WTC11 (cell line): ENCODE data around the gene CAPZB. TPM values are rescaled to one million over a fixed set of nuclear protein-coding genes. Genes with fewer than 3 reads are reported as not detected.
"Not testable (repeated sequence)": the region's sequence is repeated elsewhere in the genome, so short reads cannot be mapped to it uniquely, and the experiment has no call there.

Experiments
- ATAC-seq: fragments of 200-7000 bp; cut with Tn5 transposase; 2 replicates; pipeline ENCODE4 v1.10.0; 2021; ENCODE audit warnings: mild to moderate bottlenecking, moderate library complexity
- CTCF ChIA-PET: fragments of 300-600 bp; sonication (Branson Sonifier 250); formaldehyde crosslinking; loops from one replicate; lab custom pipeline; 2021; ENCODE audit warnings: antibody characterized with exemption; lab: Charles Lee
- POLR2A ChIA-PET: fragments of 350-600 bp; sonication (Branson Sonifier 250); formaldehyde crosslinking; loops from one replicate; lab custom pipeline; 2021; ENCODE audit warnings: antibody characterized with exemption; lab: Charles Lee
- DNase-seq: peaks from one replicate; pipeline ENCODE4 v3.0.0; 2021; ENCODE audit warnings: low spot score
- H3K27ac Mint-ChIP-seq: 2 replicates; pipeline ENCODE4 v1.8.0; 2021; ENCODE audit warnings: mixed read lengths
- H3K27me3 Mint-ChIP-seq: 2 replicates; pipeline ENCODE4 v1.8.0; 2021; ENCODE audit warnings: low read depth, mild to moderate bottlenecking, moderate library complexity, mixed read lengths
- H3K36me3 Mint-ChIP-seq: 2 replicates; pipeline ENCODE4 v1.8.0; 2021; ENCODE audit warnings: mixed read lengths
- H3K4me1 Mint-ChIP-seq: 2 replicates; pipeline ENCODE4 v1.8.0; 2022; ENCODE audit warnings: mixed read lengths
- H3K4me3 Mint-ChIP-seq: 2 replicates; pipeline ENCODE4 v1.8.0; 2021; ENCODE audit warnings: mild to moderate bottlenecking, moderate library complexity, mixed read lengths
- H3K9me3 Mint-ChIP-seq: 2 replicates; pipeline ENCODE4 v1.8.0; 2021; ENCODE audit warnings: mixed read lengths
- ATF6 ChIP-seq: sonication (generic); formaldehyde crosslinking; IDR thresholded peaks from 2 replicates; pipeline ENCODE4 v1.8.1; 2023; ENCODE audit warnings: mild to moderate bottlenecking, missing genetic modification reagents
- CREM ChIP-seq: sonication (generic); formaldehyde crosslinking; IDR thresholded peaks from 2 replicates; pipeline ENCODE4 v1.8.1; 2022; ENCODE audit warnings: mild to moderate bottlenecking, missing genetic modification reagents, moderate library complexity
- EMX1 ChIP-seq: fragments of 250-450 bp; sonication (Bioruptor Pico); IDR thresholded peaks from 2 replicates; pipeline ENCODE4 v1.8.0; 2021; ENCODE audit warnings: mild to moderate bottlenecking
- ESRRA ChIP-seq: sonication (generic); formaldehyde crosslinking; IDR thresholded peaks from 2 replicates; pipeline ENCODE4 v1.8.1; 2022; ENCODE audit warnings: mild to moderate bottlenecking, missing genetic modification reagents, borderline replicate concordance
- JUN ChIP-seq: sonication (generic); formaldehyde crosslinking; IDR thresholded peaks from 2 replicates; pipeline ENCODE4 v1.8.0; 2023; ENCODE audit warnings: mild to moderate bottlenecking, missing genetic modification reagents
- NFATC4 ChIP-seq: fragments of 250-450 bp; sonication (Bioruptor Pico); IDR thresholded peaks from 2 replicates; pipeline ENCODE4 v1.9.0; 2021; ENCODE audit warnings: mild to moderate bottlenecking
- SOX15 ChIP-seq: fragments of 250-450 bp; sonication (Bioruptor Pico); IDR thresholded peaks from 2 replicates; pipeline ENCODE4 v1.9.0; 2021; ENCODE audit warnings: mild to moderate bottlenecking
- TCF7 ChIP-seq: sonication (generic); formaldehyde crosslinking; IDR thresholded peaks from 2 replicates; pipeline ENCODE4 v1.8.0; 2022; ENCODE audit warnings: mild to moderate bottlenecking, low read depth, missing genetic modification reagents, moderate library complexity
- ZNF138 ChIP-seq: sonication (generic); formaldehyde crosslinking; conservative IDR thresholded peaks from 2 replicates; pipeline ENCODE4 v1.8.1; 2022; ENCODE audit warnings: mild to moderate bottlenecking, moderate library complexity, missing genetic modification reagents
- ZNF219 ChIP-seq: sonication (generic); formaldehyde crosslinking; IDR thresholded peaks from 2 replicates; pipeline ENCODE4 v1.8.0; 2023; ENCODE audit warnings: missing genetic modification reagents, mild to moderate bottlenecking, borderline replicate concordance
- total RNA-seq: library from RNA; stranded (reverse); gene quantifications from 3 replicates; pipeline ENCODE4 v1.2.3, GENCODE V29; 2021
- TF ChIP-seq, protein P1 (sequence below): sonication (generic); formaldehyde crosslinking; IDR thresholded peaks from 2 replicates; pipeline ENCODE4 v1.8.1; 2022; ENCODE audit warnings: low read depth, mild to moderate bottlenecking, moderate library complexity, missing genetic modification reagents, borderline replicate concordance
- TF ChIP-seq, protein P2 (sequence below): sonication (generic); formaldehyde crosslinking; conservative IDR thresholded peaks from 2 replicates; pipeline ENCODE4 v1.8.1; 2022; ENCODE audit warnings: mild to moderate bottlenecking, missing genetic modification reagents
- TF ChIP-seq, protein P3 (sequence below): sonication (generic); formaldehyde crosslinking; IDR thresholded peaks from 2 replicates; pipeline ENCODE4 v1.8.0; 2023; ENCODE audit warnings: mild to moderate bottlenecking, missing genetic modification reagents
- TF ChIP-seq, protein P4 (sequence below): sonication (generic); formaldehyde crosslinking; IDR thresholded peaks from 2 replicates; pipeline ENCODE4 v1.8.0; 2022; ENCODE audit warnings: missing genetic modification reagents
- TF ChIP-seq, protein P5 (sequence below): sonication (generic); formaldehyde crosslinking; IDR thresholded peaks from 2 replicates; pipeline ENCODE4 v1.8.0; 2022; ENCODE audit warnings: mild to moderate bottlenecking, missing genetic modification reagents

CAPZB gene
- total RNA-seq, 1 experiment from 2014 or later = 348 TPM

GRCh38 chr1:19304081-19304480, 181.3 kb downstream of the CAPZB start:
- DNase-seq, H3K9me3 Mint-ChIP-seq, H3K4me3 Mint-ChIP-seq, H3K27me3 Mint-ChIP-seq, H3K27ac Mint-ChIP-seq, ATAC-seq, H3K4me1 Mint-ChIP-seq, POLR2A ChIA-PET: not testable (repeated sequence)
- CTCF ChIA-PET = interaction anchor here (1.5 kb wide), 1 partner anchor 350 kb away, joined by 3 read pairs; no protein-coding TSS in a partner anchor
- H3K36me3 Mint-ChIP-seq = peaks cover 48% of the 10 kb centered on the region

GRCh38 chr1:19300211-19300610, 185.1 kb downstream of the CAPZB start:
- CTCF ChIA-PET = interaction anchor here (1.2 kb wide), 1 partner anchor 31 kb away, joined by 3 read pairs; no protein-coding TSS in a partner anchor
- Mint-ChIP-seq H3K4me3 (no peak overlapping the region), H3K36me3 (peaks cover 42% of the 10 kb centered on the region)

More at GRCh38 chr1:19300211-19300610, 185.1 kb downstream of the CAPZB start:
- Mint-ChIP-seq H3K27ac (no peak overlapping the region; the same call in 1 of the 2 replicates), H3K4me1 (no peaks in the 10 kb centered on the region), H3K9me3 (peaks cover 32% of the 10 kb centered on the region), H3K27me3 (peaks cover 12% of the 10 kb centered on the region)
- POLR2A ChIA-PET = no interaction called here
- TF ChIP-seq JUN (no peak), ZNF138 (CRISPR knock-in tag) (no peak), CREM (CRISPR knock-in tag) (no peak), ATF6 (no peak), ESRRA (CRISPR knock-in tag) (no peak), SOX15 (CRISPR knock-in tag) (no peak), EMX1 (no peak), TCF7 (CRISPR knock-in tag) (no peak), ZNF219 (CRISPR knock-in tag) (no peak), NFATC4 (no peak)
- TF ChIP-seq, protein P1, sequence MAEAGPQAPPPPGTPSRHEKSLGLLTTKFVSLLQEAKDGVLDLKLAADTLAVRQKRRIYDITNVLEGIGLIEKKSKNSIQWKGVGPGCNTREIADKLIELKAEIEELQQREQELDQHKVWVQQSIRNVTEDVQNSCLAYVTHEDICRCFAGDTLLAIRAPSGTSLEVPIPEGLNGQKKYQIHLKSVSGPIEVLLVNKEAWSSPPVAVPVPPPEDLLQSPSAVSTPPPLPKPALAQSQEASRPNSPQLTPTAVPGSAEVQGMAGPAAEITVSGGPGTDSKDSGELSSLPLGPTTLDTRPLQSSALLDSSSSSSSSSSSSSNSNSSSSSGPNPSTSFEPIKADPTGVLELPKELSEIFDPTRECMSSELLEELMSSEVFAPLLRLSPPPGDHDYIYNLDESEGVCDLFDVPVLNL (CRISPR knock-in tag) = no peak
- TF ChIP-seq, protein P2, sequence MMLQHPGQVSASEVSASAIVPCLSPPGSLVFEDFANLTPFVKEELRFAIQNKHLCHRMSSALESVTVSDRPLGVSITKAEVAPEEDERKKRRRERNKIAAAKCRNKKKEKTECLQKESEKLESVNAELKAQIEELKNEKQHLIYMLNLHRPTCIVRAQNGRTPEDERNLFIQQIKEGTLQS (CRISPR knock-in tag) = no peak
- TF ChIP-seq, protein P3, sequence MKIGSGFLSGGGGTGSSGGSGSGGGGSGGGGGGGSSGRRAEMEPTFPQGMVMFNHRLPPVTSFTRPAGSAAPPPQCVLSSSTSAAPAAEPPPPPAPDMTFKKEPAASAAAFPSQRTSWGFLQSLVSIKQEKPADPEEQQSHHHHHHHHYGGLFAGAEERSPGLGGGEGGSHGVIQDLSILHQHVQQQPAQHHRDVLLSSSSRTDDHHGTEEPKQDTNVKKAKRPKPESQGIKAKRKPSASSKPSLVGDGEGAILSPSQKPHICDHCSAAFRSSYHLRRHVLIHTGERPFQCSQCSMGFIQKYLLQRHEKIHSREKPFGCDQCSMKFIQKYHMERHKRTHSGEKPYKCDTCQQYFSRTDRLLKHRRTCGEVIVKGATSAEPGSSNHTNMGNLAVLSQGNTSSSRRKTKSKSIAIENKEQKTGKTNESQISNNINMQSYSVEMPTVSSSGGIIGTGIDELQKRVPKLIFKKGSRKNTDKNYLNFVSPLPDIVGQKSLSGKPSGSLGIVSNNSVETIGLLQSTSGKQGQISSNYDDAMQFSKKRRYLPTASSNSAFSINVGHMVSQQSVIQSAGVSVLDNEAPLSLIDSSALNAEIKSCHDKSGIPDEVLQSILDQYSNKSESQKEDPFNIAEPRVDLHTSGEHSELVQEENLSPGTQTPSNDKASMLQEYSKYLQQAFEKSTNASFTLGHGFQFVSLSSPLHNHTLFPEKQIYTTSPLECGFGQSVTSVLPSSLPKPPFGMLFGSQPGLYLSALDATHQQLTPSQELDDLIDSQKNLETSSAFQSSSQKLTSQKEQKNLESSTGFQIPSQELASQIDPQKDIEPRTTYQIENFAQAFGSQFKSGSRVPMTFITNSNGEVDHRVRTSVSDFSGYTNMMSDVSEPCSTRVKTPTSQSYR (CRISPR knock-in tag) = no peak
- TF ChIP-seq, protein P4, sequence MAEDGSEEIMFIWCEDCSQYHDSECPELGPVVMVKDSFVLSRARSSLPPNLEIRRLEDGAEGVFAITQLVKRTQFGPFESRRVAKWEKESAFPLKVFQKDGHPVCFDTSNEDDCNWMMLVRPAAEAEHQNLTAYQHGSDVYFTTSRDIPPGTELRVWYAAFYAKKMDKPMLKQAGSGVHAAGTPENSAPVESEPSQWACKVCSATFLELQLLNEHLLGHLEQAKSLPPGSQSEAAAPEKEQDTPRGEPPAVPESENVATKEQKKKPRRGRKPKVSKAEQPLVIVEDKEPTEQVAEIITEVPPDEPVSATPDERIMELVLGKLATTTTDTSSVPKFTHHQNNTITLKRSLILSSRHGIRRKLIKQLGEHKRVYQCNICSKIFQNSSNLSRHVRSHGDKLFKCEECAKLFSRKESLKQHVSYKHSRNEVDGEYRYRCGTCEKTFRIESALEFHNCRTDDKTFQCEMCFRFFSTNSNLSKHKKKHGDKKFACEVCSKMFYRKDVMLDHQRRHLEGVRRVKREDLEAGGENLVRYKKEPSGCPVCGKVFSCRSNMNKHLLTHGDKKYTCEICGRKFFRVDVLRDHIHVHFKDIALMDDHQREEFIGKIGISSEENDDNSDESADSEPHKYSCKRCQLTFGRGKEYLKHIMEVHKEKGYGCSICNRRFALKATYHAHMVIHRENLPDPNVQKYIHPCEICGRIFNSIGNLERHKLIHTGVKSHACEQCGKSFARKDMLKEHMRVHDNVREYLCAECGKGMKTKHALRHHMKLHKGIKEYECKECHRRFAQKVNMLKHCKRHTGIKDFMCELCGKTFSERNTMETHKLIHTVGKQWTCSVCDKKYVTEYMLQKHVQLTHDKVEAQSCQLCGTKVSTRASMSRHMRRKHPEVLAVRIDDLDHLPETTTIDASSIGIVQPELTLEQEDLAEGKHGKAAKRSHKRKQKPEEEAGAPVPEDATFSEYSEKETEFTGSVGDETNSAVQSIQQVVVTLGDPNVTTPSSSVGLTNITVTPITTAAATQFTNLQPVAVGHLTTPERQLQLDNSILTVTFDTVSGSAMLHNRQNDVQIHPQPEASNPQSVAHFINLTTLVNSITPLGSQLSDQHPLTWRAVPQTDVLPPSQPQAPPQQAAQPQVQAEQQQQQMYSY = no peak
- TF ChIP-seq, protein P5, sequence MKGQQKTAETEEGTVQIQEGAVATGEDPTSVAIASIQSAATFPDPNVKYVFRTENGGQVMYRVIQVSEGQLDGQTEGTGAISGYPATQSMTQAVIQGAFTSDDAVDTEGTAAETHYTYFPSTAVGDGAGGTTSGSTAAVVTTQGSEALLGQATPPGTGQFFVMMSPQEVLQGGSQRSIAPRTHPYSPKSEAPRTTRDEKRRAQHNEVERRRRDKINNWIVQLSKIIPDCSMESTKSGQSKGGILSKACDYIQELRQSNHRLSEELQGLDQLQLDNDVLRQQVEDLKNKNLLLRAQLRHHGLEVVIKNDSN (CRISPR knock-in tag) = no peak
- DNase-seq (no peak), ATAC-seq (no peak)
